ENCODE measurements around the gene NEUROD4.

NEUROD4 gene

DNA sequence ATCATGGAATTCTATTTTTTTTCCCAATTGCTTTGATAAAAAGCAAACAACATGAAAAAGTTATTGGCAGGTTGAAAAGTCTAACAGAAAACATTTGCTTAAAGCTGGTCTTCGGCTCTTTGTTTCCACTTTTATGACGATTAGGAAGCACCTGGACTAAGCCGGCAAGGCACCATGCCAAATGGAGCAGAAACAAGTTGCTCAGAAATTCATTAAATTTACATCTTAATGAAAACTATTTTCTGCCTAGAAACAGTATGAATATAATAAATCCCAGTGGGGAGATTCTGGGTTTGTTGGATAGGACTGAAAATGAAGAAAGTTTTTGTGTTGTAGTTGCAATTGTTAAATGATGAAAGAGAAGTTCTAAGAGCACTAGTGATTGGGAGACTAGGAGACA lies 55.0 kb downstream of the NEUROD4 start:
- H3K27ac ChIP-seq (replicated peaks): no peak overlapping the region
- no peak for DNase-seq (ENCODE audit: low read depth in 1 of 2, low spot score in 1 of 2)
- no peak overlapping the region for H3K4me3 ChIP-seq (replicated peaks; ENCODE audit: insufficient read depth, low read length)
- peaks cover 2% of the 10 kb centered on the region for H3K27me3 ChIP-seq (ENCODE audit: insufficient read depth, poor library complexity, severe bottlenecking)
- no peak for TF ChIP-seq SPI1 (IDR thresholded peaks at IDR 0.05; ENCODE audit: borderline replicate concordance, low read depth)
- TF ChIP-seq REST (IDR thresholded peaks at IDR 0.05; ENCODE audit: insufficient replicate concordance, low read depth): no peak
- TF ChIP-seq POLR2AphosphoS5 (IDR thresholded peaks at IDR 0.05; ENCODE audit: low read depth): no peak
- no peak for TF ChIP-seq GABPA (IDR thresholded peaks at IDR 0.05; ENCODE audit: low read depth)
- no peak for TF ChIP-seq CTCF (IDR thresholded peaks at IDR 0.05; ENCODE audit: insufficient read depth, low read length)

Measured in HL-60 (cell line).